Activated naive CD4-positive, alpha-beta T cell treated with anti-CD3 and anti-CD28 coated beads, Interleukin-2, amount 50 U/mL, for 72 hours (primary cell): Measurements from ENCODE around the gene EMILIN3. TPM values are rescaled to one million over a fixed set of nuclear protein-coding genes. Genes with fewer than 3 reads are reported as not detected.

Experiments used
- ATAC-seq, 2 donors: fragments of 150-1000 bp; cut with Tn5 transposase; 2 replicates each; pipeline ENCODE4 v1.10.0; 2021; ENCODE audit warnings: mild to moderate bottlenecking in 2 of 2, moderate library complexity in 2 of 2
- DNase-seq, 2 donors: peaks; one replicate each; pipeline ENCODE4 v3.0.0; 2021 to 2022; ENCODE audit warnings: low spot score in 2 of 2
- H3K27ac Mint-ChIP-seq, 2 donors: one replicate each; pipeline ENCODE4 v1.8.0; 2022; ENCODE audit warnings: mild to moderate bottlenecking in 2 of 2, mixed read lengths in 2 of 2
- H3K36me3 Mint-ChIP-seq, 2 donors: one replicate each; pipeline ENCODE4 v1.8.0; 2022; ENCODE audit warnings: mixed read lengths in 2 of 2
- H3K9me3 Mint-ChIP-seq, 2 donors: one replicate each; pipeline ENCODE4 v1.8.0; 2022; ENCODE audit warnings: mixed read lengths in 2 of 2
- total RNA-seq, 2 donors: library from RNA; stranded (reverse); gene quantifications; one replicate each; pipeline ENCODE4 v1.2.3, GENCODE V29; 2022

The EMILIN3 gene
- total RNA-seq, result under 1 TPM in 1 of 2 donors, not detected in 1; 0.27 TPM

GRCh38 chr20:41366546-41367392 lies at the start of gene EMILIN3:
EMILIN3 (minus strand) TSS chr20:41366818; CDS start chr20:41366634, 184 bp downstream.
- DNase-seq (no peak), ATAC-seq (peak in 1 of 2 donors; percentile 27)
- peaks cover 5 to 7% of the 10 kb centered on the region in 2 donors for H3K9me3 Mint-ChIP-seq
- no peak within 1 kb of the TSS for H3K27ac Mint-ChIP-seq
- H3K36me3 Mint-ChIP-seq, result peaks cover 12 to 13% of the 10 kb centered on the region in 2 donors

GRCh38 chr20:41415191-41415590 lies 48.6 kb upstream of the EMILIN3 start:
- Mint-ChIP-seq H3K9me3 (no peaks in the 10 kb centered on the region), H3K27ac (no peak overlapping the region), H3K36me3 (peaks cover 3 to 17% of the 10 kb centered on the region in 2 donors)
- ATAC-seq (no peak), DNase-seq (no peak)

- H3K9me3 Mint-ChIP-seq, result no peaks in the 10 kb centered on the region
- H3K27ac Mint-ChIP-seq, result peak overlapping the region in 1 of 2 donors; percentile 3
- ATAC-seq, result no peak
- peaks cover 0 to 17% of the 10 kb centered on the region in 2 donors for H3K36me3 Mint-ChIP-seq
- no peak for DNase-seq
These were observed 46.6 kb upstream of the EMILIN3 start for GRCh38 chr20:41413169-41413568.

- Mint-ChIP-seq H3K27ac (peak overlapping the region in 1 of 2 donors; percentile 60), H3K9me3 (no peaks in the 10 kb centered on the region), H3K36me3 (peaks cover 0 to 17% of the 10 kb centered on the region in 2 donors)
- ATAC-seq (no peak), DNase-seq (no peak)
These were observed 45.9 kb upstream of the EMILIN3 start for GRCh38 chr20:41412324-41413120.

GRCh38 chr20:41411391-41411847 lies 44.8 kb upstream of the EMILIN3 start:
- Mint-ChIP-seq H3K9me3 (no peaks in the 10 kb centered on the region), H3K27ac (peak overlapping the region in 1 of 2 donors; percentile 60), H3K36me3 (peaks cover 0 to 15% of the 10 kb centered on the region in 2 donors)
- DNase-seq (no peak), ATAC-seq (no peak)

- peak overlapping the region in 1 of 2 donors; percentile 23 for H3K27ac Mint-ChIP-seq
- no peak for ATAC-seq
These were observed 42.4 kb upstream of the EMILIN3 start for GRCh38 chr20:41408986-41409385.

GRCh38 chr20:41408156-41408794 lies 41.7 kb upstream of the EMILIN3 start:
- ATAC-seq (peak; percentile 32 to 89), DNase-seq (no peak)
- no peaks in the 10 kb centered on the region for H3K9me3 Mint-ChIP-seq
- peak overlapping the region in 1 of 2 donors; percentile 23 for H3K27ac Mint-ChIP-seq
- H3K36me3 Mint-ChIP-seq, result peaks cover 0 to 8% of the 10 kb centered on the region in 2 donors

More at GRCh38 chr20:41408986-41409385, 42.4 kb upstream of the EMILIN3 start:
- no peak for DNase-seq
- H3K9me3 Mint-ChIP-seq, result no peaks in the 10 kb centered on the region
- peaks cover 0 to 8% of the 10 kb centered on the region in 2 donors for H3K36me3 Mint-ChIP-seq

GRCh38 chr20:41407607-41408006 lies 41.0 kb upstream of the EMILIN3 start:
- ATAC-seq (peak in 1 of 2 donors; percentile 67), DNase-seq (no peak)
- Mint-ChIP-seq H3K9me3 (no peaks in the 10 kb centered on the region), H3K27ac (peak overlapping the region in 1 of 2 donors; percentile 29), H3K36me3 (peaks cover 0 to 8% of the 10 kb centered on the region in 2 donors)

- Mint-ChIP-seq H3K27ac (peak overlapping the region in 1 of 2 donors; percentile 29), H3K9me3 (no peaks in the 10 kb centered on the region), H3K36me3 (peaks cover 0 to 8% of the 10 kb centered on the region in 2 donors)
- DNase-seq (no peak), ATAC-seq (no peak)
These were observed 40.4 kb upstream of the EMILIN3 start for GRCh38 chr20:41406896-41407444.

GRCh38 chr20:41406353-41406752 lies 39.7 kb upstream of the EMILIN3 start:
- Mint-ChIP-seq H3K9me3 (no peaks in the 10 kb centered on the region), H3K27ac (no peak overlapping the region), H3K36me3 (peaks cover 0 to 8% of the 10 kb centered on the region in 2 donors)
- ATAC-seq (no peak), DNase-seq (no peak)

- H3K9me3 Mint-ChIP-seq, result no peaks in the 10 kb centered on the region
- no peak overlapping the region for H3K27ac Mint-ChIP-seq
- peaks cover 0 to 8% of the 10 kb centered on the region in 2 donors for H3K36me3 Mint-ChIP-seq
- DNase-seq, result no peak
- no peak for ATAC-seq
These were observed 38.8 kb upstream of the EMILIN3 start for GRCh38 chr20:41405436-41405835.

- no peak for ATAC-seq
- no peak for DNase-seq
- peaks cover 0 to 8% of the 10 kb centered on the region in 2 donors for H3K36me3 Mint-ChIP-seq
- no peak overlapping the region for H3K27ac Mint-ChIP-seq
- H3K9me3 Mint-ChIP-seq, result no peaks in the 10 kb centered on the region
These were observed 37.0 kb upstream of the EMILIN3 start for GRCh38 chr20:41403604-41404003.

- ATAC-seq (no peak), DNase-seq (no peak)
- no peak overlapping the region for H3K27ac Mint-ChIP-seq
- H3K36me3 Mint-ChIP-seq, result no peaks in the 10 kb centered on the region
- H3K9me3 Mint-ChIP-seq, result no peaks in the 10 kb centered on the region
These were observed 31.8 kb upstream of the EMILIN3 start for GRCh38 chr20:41398408-41398807.

- Mint-ChIP-seq H3K36me3 (no peaks in the 10 kb centered on the region), H3K27ac (no peak overlapping the region), H3K9me3 (no peaks in the 10 kb centered on the region)
- ATAC-seq, result no peak
- DNase-seq, result no peak
These were observed 29.3 kb upstream of the EMILIN3 start for GRCh38 chr20:41395667-41396664.

GRCh38 chr20:41394931-41395666 lies 28.5 kb upstream of the EMILIN3 start:
- ATAC-seq (no peak), DNase-seq (no peak)
- Mint-ChIP-seq H3K27ac (no peak overlapping the region), H3K9me3 (no peaks in the 10 kb centered on the region), H3K36me3 (no peaks in the 10 kb centered on the region)
